ENCODE measurements around the gene NUMA1.

DNA sequence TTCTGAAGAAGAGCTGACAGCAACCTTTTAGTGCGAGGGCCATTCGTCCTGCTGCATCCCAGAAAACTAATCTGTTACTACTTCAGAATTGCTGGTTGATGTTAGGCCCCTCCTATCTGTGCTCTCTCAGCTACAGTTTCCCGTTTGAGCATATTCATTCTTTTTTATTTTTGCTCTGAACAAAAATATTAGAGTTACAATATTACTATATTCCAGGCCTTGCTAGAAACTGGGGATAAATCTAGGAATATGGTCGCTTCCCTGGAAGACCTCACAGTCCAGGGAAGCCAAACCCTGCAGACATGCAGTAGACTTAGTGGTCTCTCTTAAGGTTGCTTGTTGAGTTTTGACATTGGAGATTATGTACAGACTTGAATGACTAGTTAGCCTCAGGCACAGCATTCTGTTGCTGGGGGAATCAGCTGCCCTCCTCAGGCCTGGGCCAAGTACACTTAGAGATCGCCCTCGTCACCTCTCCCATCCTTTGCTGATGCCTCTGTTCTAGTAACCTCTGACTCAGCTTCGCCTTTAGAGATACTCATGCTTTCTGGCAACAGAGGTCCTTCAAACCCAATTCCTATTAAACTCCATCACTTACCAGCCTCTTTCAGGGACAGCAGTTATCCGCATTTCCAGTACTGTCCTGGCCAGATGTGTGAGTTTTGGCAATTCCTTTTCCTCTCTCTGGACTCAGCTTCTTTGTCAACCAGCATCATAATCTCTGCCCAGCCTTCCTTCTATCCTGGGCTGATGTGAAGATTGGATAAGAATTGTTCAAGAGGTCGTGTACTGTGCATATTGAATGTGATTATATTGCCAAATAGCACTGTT is 32.9 kb upstream of the NUMA1 start:
- TF ChIP-seq, protein P1, sequence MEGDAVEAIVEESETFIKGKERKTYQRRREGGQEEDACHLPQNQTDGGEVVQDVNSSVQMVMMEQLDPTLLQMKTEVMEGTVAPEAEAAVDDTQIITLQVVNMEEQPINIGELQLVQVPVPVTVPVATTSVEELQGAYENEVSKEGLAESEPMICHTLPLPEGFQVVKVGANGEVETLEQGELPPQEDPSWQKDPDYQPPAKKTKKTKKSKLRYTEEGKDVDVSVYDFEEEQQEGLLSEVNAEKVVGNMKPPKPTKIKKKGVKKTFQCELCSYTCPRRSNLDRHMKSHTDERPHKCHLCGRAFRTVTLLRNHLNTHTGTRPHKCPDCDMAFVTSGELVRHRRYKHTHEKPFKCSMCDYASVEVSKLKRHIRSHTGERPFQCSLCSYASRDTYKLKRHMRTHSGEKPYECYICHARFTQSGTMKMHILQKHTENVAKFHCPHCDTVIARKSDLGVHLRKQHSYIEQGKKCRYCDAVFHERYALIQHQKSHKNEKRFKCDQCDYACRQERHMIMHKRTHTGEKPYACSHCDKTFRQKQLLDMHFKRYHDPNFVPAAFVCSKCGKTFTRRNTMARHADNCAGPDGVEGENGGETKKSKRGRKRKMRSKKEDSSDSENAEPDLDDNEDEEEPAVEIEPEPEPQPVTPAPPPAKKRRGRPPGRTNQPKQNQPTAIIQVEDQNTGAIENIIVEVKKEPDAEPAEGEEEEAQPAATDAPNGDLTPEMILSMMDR (IDR thresholded peaks at IDR 0.05; ENCODE audit: control extremely low read depth in 1 of 3, insufficient read depth in 1 of 3, low read depth in 1 of 3, low read length in 3 of 3), result no peak
- TF ChIP-seq, protein P2, sequence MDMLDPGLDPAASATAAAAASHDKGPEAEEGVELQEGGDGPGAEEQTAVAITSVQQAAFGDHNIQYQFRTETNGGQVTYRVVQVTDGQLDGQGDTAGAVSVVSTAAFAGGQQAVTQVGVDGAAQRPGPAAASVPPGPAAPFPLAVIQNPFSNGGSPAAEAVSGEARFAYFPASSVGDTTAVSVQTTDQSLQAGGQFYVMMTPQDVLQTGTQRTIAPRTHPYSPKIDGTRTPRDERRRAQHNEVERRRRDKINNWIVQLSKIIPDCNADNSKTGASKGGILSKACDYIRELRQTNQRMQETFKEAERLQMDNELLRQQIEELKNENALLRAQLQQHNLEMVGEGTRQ (IDR thresholded peaks at IDR 0.05; ENCODE audit: low read length), result no peak
- TF ChIP-seq BCL11A (IDR thresholded peaks at IDR 0.05; ENCODE audit: low read depth in 2 of 2, low read length in 2 of 2) (no peak), SP1 (IDR thresholded peaks at IDR 0.05; ENCODE audit: low read depth, low read length) (no peak), POLR2AphosphoS5 (IDR thresholded peaks at IDR 0.05; ENCODE audit: low read depth, low read length) (no peak), YY1 (IDR thresholded peaks at IDR 0.05; ENCODE audit: low read depth, low read length) (no peak), HDAC2 (IDR thresholded peaks at IDR 0.05; ENCODE audit: borderline replicate concordance in 1 of 2, low read depth in 2 of 2, low read length in 2 of 2) (no peak), JUND (IDR thresholded peaks at IDR 0.05; ENCODE audit: low read length) (no peak)
